Right ventricle myocardium superior (tissue), 1 donor: ENCODE results near the gene VEGFD. TPM values are rescaled to one million over a fixed set of nuclear protein-coding genes. Genes with fewer than 3 reads are reported as not detected.
A peak's percentile ranks its signal among the peaks of the same experiment; 100 is the strongest.

Experiments
- ATAC-seq: fragments of 200-7000 bp; cut with Tn5 transposase; one replicate; pipeline ENCODE4 v1.9.1; 2020; ENCODE audit warnings: mild to moderate bottlenecking; ENCODE audit not compliant: poor library complexity
- DNase-seq: peaks from one replicate; pipeline ENCODE4 v3.0.0-alpha.2; 2020
- intact Hi-C: fragments of 100-400 bp; cut with DNase I; formaldehyde crosslinking; loops from one replicate; pipeline ENCODE4 v1.11.2; 2022
- total RNA-seq: library from RNA; stranded (reverse); fragmentation: NEBNext Ultra II Directional; extraction: Animal tissue kit (Norgen Biotek cat#: 25700); gene quantifications from one replicate; pipeline ENCODE4 v1.2.1, GENCODE V29; 2021
- donor health status: DM: no; HTN: yes; CAD: no; lungs with severe emphysema.

VEGFD gene
- total RNA-seq, 1 donor from 2014 or later: 23.7 TPM

DNA sequence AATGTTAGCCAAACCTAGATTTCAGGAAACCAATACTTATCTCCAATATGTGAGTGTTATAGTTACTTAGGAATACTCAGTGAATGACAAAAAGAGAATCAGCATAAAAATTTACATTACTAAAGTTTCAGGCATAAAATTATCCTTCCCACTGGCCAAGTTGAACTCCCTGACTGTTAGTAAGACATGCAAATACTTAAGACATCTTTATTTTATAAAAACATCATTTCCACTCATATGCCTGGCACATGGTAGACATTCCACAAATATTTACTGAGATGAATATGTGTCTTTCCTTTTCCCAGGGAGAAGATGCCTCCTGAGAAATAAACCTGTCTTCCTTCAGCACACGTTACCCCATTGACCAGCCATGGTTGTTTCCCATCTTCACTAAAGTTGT, 7.3 kb downstream of the VEGFD start:
- DNase-seq (no peak), ATAC-seq (no peak)
- intact Hi-C loops: no loop called here

DNA sequence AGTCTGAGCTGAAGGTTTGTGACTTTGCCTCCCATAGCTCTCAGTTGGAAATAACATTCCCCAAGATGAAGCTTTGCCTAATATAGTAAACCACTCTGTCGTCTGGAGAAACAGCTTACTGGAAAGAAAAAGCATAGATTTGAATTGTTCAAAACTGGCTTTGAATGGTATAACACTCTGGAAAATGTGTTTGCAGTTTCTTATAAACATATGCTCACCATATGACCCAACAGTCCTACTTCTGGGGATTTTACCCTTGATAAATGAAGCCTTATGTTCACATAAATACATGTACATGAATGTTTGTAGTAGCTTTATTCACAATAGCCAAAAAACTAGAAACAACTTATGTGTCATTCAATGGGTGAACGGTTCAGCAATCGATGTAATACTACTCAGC, 10.2 kb downstream of the VEGFD start:
- ATAC-seq (no peak), DNase-seq (no peak)
- intact Hi-C loops: no loop called here

DNA sequence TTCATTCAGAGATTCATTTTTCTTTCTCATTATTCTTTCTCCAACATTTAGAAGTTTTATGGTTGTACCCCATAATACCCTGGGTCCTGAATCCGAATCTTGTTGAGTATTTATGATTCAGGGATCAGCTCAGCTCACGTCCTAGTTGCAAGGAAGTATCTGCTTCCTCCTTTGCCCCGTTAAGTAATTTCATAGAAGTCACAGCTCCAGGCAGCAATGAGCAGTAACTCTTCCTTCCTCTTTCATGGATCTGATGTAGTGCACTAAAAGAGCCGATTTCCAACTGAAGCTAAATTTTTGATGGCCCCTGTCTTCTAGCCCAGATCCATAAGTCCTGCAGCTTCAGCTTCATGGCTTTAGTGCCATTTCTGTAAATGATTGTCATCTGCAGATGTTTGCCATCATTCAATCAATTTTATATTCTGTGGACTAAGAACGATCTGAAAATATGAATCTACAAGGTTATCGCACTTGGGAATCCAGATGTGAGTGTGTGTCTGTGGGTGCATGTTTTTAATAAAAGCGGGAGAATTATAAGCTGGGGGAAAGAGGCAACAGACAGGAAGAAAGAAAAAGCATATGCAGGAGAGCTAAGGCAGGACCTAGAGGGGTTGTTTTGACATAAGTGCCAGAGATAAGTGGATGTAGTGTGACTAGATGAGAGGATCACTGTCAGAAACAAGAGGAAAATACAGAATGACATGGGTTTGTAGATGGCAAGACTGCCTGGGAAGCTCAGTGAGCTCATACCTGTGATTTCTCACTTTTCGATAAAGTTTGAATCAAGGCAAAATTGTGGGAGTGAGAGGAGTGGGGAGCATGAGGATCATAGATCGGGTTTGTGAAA, 17.5 kb downstream of the VEGFD start:
- DNase-seq: no peak

DNA sequence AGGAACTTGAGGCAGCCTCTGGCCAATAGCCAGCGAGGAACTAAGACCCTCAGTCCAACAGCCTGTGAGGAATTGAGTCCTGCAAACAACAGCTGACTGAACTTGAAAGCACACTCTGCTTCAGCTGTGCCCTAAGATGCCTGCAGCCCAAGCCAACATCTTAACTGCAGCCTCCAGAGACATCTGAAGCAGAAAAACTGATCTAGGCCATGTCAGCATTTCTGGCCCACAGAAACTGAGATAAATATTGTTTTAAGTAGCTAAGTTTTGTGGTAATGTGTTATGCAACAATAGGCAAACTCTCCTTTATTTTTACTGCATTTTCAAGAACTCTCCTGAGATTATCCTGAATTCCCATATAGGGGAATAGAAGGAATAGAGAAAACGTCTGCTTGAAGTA, 24.5 kb downstream of the VEGFD start:
- DNase-seq: no peak
- no peak for ATAC-seq
- intact Hi-C loops: loop anchor here (10.0 kb wide), 1 partner anchor 105 kb away; no protein-coding TSS in a partner anchor

More for the DNA sequence above, 17.5 kb downstream of the VEGFD start:
- intact Hi-C loops: no loop called here
- no peak for ATAC-seq

DNA sequence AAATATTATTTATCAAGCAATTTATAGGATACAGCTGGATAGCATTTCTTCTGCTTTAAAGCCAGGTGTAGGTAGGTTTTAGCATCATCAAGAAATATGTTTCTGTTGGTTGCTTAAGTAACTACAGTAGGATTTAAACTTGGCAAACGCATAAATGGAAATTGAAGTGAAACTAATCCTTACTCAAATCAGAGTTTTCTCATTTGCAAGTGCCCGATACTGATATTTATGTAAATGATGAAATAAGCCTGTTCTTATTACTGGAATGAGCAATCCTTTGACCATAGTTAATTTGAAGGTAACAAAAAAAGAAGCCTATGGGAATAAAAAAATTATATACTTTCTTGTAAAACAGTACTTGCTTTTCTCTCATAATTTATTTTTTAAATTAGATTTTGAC, 25.7 kb downstream of the VEGFD start:
- DNase-seq (no peak), ATAC-seq (no peak)
- intact Hi-C loops: loop anchor here (10.0 kb wide), 1 partner anchor 106 kb away; no protein-coding TSS in a partner anchor

DNA sequence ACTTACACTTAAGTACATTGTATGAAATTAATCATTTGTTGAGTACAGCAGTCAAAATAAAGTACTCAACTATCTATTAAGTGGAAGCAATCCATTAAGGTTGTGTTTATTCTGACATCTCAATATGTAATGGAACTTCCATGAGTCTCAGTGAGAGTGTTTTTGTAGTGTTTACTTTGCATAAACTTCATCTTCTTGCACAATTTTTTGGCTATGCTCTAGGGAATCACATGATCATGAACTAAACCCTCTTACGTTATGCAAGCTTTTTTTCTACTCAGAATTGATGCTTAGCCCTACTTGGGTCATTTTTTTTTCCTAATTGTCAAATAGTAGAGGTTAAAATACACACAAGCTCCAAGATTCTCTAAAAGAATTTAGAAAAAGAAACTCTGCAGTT, 27.8 kb downstream of the VEGFD start:
- DNase-seq: no peak
- intact Hi-C loops: loop anchor here (10.0 kb wide), 1 partner anchor 108 kb away; no protein-coding TSS in a partner anchor
- peak; percentile 73 for ATAC-seq

DNA sequence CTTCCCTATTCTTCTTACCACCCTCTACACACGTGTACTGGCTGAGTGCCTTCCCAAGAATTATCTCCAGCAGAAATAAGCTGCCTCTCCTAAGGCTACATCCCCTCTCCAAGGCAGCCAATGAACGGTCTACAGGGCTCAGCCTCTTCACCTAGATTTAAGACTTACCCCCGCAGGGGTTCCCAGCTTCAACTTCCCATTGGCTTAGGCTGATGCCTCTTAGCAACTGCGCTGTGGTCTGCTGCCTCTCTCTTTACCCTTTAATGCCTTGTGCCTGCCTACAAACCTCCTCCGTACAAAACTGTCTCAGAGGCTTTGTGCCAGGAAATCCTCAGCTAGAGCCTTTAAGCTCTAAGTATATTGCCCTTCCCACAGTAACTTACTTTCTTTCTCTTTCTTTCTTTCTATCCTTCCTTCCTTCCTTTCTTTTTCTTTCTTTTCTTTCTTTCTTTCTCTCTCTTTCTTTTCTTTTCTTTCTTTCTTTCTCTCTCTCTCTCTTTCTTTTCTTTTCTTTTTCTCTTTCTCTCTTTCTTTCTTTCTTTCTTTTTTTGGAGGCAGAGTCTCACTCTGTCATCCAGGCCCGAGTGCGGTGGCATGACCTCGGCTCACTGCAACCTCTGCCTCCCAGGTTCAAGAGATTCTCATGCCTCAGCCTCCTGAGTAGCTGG, 33.8 kb downstream of the VEGFD start:
- no peak for DNase-seq
- intact Hi-C loops: loop anchor here (10.0 kb wide), 1 partner anchor 114 kb away; no protein-coding TSS in a partner anchor
- ATAC-seq: peak; percentile 25

DNA sequence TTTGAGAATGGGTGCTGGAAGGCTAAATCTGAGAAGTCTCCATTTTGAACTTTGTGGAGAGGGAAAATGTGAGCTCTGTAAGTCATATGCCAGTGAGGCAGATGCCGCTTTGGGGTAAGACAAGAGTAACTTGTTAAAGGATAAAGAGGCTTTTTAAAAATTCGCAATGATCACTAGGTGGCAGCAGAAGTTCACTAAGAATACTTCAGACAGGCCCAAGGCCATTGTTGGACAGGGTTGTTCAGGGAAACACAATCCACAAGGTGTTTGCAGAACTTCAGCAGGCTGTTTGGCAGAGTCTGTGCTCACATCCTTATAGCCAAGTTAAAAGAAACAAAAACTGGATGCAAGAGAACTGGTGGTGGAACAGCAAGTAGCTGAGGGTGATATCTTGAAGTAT, 35.2 kb downstream of the VEGFD start:
- DNase-seq (no peak), ATAC-seq (peak; percentile 88)
- intact Hi-C loops: no loop called here

DNA sequence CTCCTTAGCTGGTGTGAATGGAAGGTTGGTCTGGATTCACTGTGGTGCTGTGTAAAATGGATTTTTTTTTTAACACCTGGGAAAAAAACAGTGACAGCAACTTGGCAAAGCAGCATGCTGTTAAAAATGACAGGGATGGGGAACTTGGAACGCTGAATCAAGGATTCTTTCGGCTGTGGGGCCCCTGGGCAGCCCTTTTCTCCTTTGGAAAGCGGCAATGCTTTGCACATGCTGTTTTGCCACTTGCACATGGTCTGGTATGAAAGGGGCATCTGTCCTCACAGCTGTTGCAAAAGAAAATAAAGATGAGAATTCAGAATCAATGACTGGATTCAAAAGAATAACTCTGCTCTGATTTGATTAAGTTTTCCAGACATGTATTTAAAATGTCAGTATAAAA, 38.2 kb downstream of the VEGFD start:
- DNase-seq: no peak
- ATAC-seq: no peak
- intact Hi-C loops: no loop called here

DNA sequence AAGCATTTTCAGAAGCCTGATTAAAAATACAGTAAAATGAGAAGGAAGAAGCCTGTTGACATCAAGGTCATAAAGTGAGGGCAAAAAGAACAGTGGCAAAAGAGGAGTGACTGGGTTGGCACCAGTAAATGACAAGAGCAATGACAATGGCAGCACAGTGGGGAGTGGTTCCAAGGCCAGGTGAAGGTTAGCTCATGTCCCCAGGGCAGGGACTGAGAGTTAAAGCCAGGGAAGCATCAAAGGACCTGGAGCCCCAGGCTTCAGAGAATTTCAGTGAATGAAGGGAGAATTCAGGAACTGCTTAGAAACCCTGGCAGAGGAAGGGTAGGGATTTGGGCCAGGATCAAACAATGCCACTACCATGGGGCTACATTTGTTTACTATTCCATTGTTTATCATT, 40.1 kb downstream of the VEGFD start:
- no peak for DNase-seq
- intact Hi-C loops: no loop called here
- no peak for ATAC-seq

DNA sequence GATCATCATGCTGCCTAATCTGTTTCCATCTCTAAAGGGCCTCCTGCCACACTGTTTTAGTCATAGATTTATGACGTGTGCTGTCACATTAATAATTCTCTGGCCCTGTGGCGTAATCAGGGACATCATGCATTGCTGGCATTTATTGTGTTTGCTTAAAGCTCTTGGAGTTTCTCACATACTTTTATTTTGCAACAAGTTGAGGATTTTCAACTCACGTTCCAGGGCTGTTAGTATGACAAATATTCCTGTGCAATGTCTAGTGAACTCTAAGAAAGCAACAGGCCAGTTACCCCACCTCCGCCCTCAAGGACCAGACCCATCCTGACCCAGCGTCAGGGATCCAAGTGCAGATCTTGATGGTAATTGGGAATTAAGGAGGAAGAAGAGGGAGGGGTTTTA, 41.1 kb downstream of the VEGFD start:
- no peak for DNase-seq
- intact Hi-C loops: no loop called here
- no peak for ATAC-seq

DNA sequence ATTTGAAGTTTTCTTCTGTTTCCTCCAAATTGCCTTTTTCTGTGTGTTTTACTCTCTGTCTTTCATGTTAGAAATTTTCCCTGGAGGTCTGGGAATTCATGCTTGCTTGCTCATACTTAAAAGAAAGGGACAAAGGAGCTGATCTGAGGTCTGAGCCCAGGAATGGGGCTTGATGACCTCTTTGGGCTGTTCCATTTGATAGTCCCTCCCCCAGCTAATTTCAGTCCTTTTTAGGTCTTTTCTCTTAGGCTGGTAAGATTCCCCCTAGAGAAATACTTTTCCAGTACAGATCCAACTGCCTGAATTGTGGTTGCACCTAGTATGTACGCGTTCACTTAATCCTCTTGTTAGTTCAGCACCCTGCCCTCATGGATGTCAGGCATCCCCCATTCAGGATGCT, 43.3 kb downstream of the VEGFD start:
- intact Hi-C loops: no loop called here
- ATAC-seq (no peak), DNase-seq (no peak)

DNA sequence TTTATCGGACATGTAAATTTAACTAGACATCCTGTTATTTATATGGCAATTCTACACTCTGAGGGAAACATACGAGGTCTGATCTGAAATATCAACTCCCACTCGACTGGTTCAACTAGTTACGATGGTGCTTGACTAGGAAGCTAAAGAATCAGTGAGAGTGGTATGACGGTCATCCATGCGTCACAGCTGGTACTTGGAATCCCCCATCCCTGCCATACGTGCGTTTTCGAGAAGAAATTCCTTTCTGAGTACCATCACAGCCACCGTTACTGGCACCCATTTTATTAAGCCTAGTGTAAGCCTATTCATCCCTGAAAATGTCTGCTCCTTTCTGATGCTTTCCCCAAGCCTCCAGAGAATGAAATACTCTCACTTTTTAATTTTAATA, 48.2 kb downstream of the VEGFD start:
- ATAC-seq: no peak
- intact Hi-C loops: no loop called here
- DNase-seq: no peak

DNA sequence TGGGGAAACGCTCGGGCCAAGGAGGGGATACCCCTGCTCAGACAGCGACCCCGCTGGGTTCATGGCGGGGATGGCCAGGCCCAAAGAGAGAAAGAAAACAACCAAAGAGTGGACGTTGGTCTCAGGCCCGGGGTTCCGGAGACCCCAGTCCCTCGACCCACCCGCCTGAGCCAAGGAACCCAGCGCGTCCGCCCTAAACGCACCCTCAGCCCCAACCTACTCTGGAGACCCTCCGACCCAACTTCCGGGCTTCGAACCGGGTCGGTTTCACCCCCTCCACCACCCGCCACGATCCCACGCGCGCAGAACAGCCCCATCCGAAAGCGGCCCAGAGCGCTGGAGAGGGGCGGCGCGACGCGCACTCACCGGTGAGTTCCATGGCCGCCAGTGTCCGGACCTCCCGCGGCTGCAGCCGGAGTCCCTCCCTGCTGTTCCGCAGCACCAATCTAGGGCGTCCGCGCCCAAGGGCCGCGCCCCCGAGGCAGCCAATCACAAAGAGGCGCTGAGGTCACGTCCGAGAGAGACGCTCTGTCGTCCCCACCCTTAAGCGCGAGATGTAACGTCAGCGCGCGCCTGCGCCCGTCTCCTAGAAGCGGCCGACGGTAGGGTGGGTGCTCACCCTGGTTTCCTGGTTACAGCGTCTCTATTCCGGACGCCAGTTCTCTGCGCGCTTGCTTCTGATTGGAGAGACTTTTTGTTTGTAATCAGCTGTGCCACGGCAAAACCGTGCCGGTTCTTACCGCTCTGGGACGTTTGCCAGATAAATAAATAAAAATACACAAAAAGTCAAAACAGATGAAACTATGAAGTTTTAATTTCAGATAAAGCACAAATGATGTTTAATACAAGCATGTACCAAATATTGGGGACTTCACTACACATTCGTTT, 48.8 kb downstream of the VEGFD start, which contains the start of gene PIGA:
PIGA (minus strand) TSS at position 389 of the 888 bp plus-strand sequence. CDS start 3,593 bp downstream, outside the sequence.
- intact Hi-C loops: no loop called here
- peak; percentile 98 for ATAC-seq
- DNase-seq: peak; percentile 97

DNA sequence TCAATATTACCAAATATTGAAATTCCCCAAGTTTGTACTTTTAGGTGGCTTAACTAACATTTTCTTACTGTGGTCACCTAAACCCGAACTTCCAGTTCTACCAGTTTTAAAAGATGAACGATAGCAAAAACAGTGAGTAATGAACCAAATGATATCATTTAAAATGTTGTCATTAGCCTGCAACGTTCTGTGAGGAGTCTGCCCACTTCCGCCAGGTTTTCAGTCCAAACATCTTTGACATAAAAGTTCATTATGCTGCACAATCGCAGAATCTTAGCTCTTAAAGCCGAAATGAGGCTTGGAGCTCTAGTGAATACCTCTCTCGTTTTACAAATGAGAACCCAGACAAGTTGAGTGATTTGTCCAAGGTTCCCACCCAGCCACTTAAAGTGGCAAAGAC, 49.7 kb downstream of the VEGFD start:
- ATAC-seq: no peak
- DNase-seq: no peak
- intact Hi-C loops: no loop called here

DNA sequence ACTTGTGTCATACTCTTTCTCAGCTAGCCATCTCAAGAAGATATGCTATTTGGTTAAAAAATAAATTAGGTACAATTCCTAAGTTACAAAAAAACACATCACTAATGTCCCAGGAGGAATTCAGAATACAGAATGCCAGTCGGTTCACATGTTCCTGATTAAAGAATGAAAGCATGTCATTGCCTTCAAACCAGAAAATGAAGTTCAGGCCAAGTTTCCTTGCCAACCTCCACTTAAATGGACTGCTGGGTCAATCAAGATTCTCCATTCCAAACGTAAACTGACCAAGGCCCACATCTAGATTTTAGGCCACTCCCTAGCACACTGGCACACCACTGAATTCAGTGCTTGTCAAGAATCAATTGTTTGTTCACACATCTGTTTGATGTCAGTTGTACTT, 55.4 kb downstream of the VEGFD start:
- peak; percentile 41 for ATAC-seq
- intact Hi-C loops: no loop called here
- no peak for DNase-seq

DNA sequence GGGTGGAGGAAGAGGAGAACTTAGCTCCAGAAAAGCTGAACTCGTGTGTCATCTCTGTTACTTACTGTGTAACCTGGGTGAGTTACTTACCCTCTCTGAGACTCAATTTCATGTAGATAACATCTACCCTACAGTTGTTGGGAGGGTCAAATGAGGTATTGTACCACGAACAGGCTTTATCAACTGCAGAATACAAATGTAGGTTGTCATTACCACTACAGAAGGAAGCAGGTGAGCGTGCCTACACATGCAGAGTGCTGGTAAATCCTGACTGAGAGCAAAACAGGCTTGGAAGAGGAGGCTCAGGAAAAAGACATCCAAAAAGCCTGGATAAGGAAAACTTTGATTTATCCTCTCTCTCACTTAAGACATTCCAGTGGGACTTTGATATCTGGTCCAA, 56.1 kb downstream of the VEGFD start:
- intact Hi-C loops: no loop called here
- DNase-seq: no peak
- no peak for ATAC-seq

DNA sequence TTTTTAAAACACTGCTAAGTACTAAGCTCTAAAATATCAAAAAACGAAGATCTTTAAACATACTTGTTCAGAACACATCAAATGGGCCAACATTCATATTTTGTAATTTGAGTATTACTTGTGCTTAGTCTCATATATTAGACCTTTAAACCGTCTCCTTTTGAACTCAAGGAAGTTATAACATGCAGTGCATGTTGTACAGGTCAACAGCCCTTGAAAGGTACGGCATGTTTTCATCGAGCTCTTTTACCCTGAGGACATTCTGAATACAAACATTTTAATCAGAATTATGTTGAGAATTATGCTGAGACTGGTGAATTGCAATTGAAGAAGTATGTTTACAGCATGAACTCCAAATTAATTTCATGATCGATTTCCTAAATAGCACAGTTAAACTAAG, 61.7 kb downstream of the VEGFD start:
- ATAC-seq (no peak), DNase-seq (no peak)
- intact Hi-C loops: no loop called here

DNA sequence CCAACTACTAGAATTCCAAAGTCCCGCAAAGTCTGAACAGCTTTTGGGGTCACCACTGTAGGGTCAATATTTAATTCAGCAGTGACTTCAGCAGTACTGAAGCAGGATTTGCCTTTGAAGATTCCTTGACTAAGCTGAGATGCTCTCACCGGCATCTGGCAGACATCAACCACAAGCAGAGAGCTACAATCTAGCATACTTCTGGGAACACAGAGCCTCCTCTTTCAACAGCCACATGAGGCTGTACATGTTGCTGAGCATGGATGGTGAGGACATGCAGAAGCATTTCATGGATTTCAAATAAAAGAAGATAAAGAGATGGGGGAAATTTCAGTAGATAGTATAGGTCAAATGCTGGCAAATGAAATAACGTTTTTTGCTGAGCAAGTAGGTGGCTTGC, 62.1 kb downstream of the VEGFD start:
- intact Hi-C loops: no loop called here
- no peak for DNase-seq
- no peak for ATAC-seq
